OCI-LY3 (cell line): ENCODE results near the gene MAP3K5.

Source experiments
- H2AFZ ChIP-seq: fragments of 200-600, 300-600 bp; shearing (Covaris generic); 2 replicates; pipeline ENCODE4 v1.6.0; 2014; ENCODE audit warnings: antibody characterized with exemption, low read depth, low read length
- H3K27ac ChIP-seq: fragments of 200-600, 300-600 bp; sonication (generic); 2 replicates; pipeline ENCODE4 v1.5.1; 2014; ENCODE audit warnings: mild to moderate bottlenecking, low read length, moderate library complexity, mixed read lengths
- H3K27me3 ChIP-seq: fragments of 200-600, 300-600 bp; sonication (generic); 2 replicates; pipeline ENCODE4 v1.6.1; 2014; ENCODE audit warnings: low read depth, low read length, mixed read lengths
- H3K36me3 ChIP-seq: fragments of 200-600, 300-600 bp; sonication (generic); replicated peaks from 2 replicates; pipeline ENCODE3; 2014; ENCODE audit warnings: low read depth, low read length, mixed read lengths
- H3K4me1 ChIP-seq: fragments of 300-600, 200-600 bp; sonication (generic); 2 replicates; pipeline ENCODE4 v1.6.1; 2014; ENCODE audit warnings: low read length, mixed read lengths
- H3K4me2 ChIP-seq: fragments of 200-600, 300-600 bp; sonication (generic); 2 replicates; pipeline ENCODE4 v1.6.1; 2014; ENCODE audit warnings: low read length, mixed read lengths
- H3K4me3 ChIP-seq: fragments of 300-600, 200-600 bp; sonication (generic); 2 replicates; pipeline ENCODE4 v1.5.1; 2014; ENCODE audit warnings: antibody characterized with exemption, mild to moderate bottlenecking, low read length, moderate library complexity
- H3K79me2 ChIP-seq: fragments of 300-600, 200-600 bp; shearing (Covaris generic); 2 replicates; pipeline ENCODE4 v1.6.1; 2014; ENCODE audit warnings: mild to moderate bottlenecking, low read length, mixed read lengths
- H3K9ac ChIP-seq: fragments of 300-600, 200-600 bp; shearing (Covaris generic); 2 replicates; pipeline ENCODE4 v1.6.0; 2014; ENCODE audit warnings: mild to moderate bottlenecking, low read length, moderate library complexity
- H3K9me3 ChIP-seq: fragments of 200-600, 300-600 bp; shearing (Covaris generic); 2 replicates; pipeline ENCODE4 v1.6.1; 2014; ENCODE audit warnings: low read length, mixed read lengths; ENCODE audit not compliant: insufficient read depth
- H4K20me1 ChIP-seq: fragments of 200-600, 300-600 bp; sonication (generic); 2 replicates; pipeline ENCODE4 v1.6.1; 2016; ENCODE audit warnings: low read length, mixed read lengths; ENCODE audit not compliant: insufficient read depth
- EZH2phosphoT487 ChIP-seq: fragments of 200-600 bp; shearing (Covaris generic); IDR thresholded peaks from 2 replicates; pipeline ENCODE4 v1.6.1; 2018; ENCODE audit warnings: antibody characterized with exemption, mixed run types, low read depth
- TF ChIP-seq, protein P1 (sequence below): fragments of 200-600, 300-600 bp; sonication (generic); IDR thresholded peaks from 2 replicates; pipeline ENCODE4 v1.5.1; 2014; ENCODE audit warnings: antibody characterized with exemption, low read length, low read depth

Gene MAP3K5

DNA sequence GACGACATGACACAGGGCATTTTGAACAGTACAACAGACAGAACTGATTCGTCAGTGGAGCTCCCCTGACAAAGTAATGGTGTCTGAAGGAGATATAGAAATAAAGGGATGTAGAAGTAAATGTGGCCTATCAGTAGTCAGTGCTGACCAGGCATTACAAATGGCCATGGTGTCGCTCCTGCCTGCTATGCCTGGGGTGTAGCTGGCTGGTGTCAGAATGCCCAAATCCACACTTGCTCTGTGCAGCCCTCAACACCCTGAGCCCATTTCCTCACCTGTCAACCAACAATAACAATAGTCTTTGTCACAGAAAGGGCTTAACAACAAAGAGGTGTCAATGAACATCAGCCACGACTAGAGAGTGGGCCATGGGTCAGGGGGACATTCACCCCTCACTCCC, 53.2 kb downstream of the MAP3K5 start:
- Histone ChIP-seq H4K20me1 (no peaks in the 10 kb centered on the region), H3K9ac (no peak overlapping the region), H3K27me3 (no peaks in the 10 kb centered on the region), H2AFZ (no peak overlapping the region), H3K36me3 (no peaks in the 10 kb centered on the region), H3K9me3 (no peaks in the 10 kb centered on the region), H3K79me2 (no peaks in the 10 kb centered on the region), H3K27ac (no peak overlapping the region), H3K4me3 (no peak overlapping the region), H3K4me2 (no peak overlapping the region), H3K4me1 (no peaks in the 10 kb centered on the region)
- TF ChIP-seq EZH2phosphoT487 = no peak
- TF ChIP-seq, protein P1, sequence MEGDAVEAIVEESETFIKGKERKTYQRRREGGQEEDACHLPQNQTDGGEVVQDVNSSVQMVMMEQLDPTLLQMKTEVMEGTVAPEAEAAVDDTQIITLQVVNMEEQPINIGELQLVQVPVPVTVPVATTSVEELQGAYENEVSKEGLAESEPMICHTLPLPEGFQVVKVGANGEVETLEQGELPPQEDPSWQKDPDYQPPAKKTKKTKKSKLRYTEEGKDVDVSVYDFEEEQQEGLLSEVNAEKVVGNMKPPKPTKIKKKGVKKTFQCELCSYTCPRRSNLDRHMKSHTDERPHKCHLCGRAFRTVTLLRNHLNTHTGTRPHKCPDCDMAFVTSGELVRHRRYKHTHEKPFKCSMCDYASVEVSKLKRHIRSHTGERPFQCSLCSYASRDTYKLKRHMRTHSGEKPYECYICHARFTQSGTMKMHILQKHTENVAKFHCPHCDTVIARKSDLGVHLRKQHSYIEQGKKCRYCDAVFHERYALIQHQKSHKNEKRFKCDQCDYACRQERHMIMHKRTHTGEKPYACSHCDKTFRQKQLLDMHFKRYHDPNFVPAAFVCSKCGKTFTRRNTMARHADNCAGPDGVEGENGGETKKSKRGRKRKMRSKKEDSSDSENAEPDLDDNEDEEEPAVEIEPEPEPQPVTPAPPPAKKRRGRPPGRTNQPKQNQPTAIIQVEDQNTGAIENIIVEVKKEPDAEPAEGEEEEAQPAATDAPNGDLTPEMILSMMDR = no peak

DNA sequence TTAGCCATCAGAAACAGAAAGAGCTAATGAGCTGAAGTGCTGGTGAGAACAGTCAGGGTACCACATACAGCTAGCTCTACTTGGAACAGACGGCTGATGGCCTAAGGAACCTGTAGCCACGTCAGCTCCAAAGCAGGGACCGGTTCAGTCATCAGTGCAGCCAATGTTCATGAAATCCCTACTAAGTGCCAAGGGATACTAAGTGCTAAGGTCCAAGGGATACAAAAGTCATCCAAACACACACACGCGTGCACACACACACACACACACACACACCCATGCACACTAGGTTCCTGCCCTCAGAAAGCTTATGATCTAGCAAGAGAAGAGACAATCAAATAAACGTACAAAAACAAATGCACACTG, 53.6 kb downstream of the MAP3K5 start:
- TF ChIP-seq, protein P1 = no peak
- TF ChIP-seq EZH2phosphoT487 = no peak
- Histone ChIP-seq H2AFZ (no peak overlapping the region), H3K4me2 (no peak overlapping the region), H3K79me2 (no peaks in the 10 kb centered on the region), H3K27ac (no peak overlapping the region), H3K9ac (no peak overlapping the region), H3K27me3 (no peaks in the 10 kb centered on the region), H3K4me1 (no peaks in the 10 kb centered on the region), H3K4me3 (no peak overlapping the region), H3K9me3 (no peaks in the 10 kb centered on the region), H3K36me3 (no peaks in the 10 kb centered on the region), H4K20me1 (no peaks in the 10 kb centered on the region)

DNA sequence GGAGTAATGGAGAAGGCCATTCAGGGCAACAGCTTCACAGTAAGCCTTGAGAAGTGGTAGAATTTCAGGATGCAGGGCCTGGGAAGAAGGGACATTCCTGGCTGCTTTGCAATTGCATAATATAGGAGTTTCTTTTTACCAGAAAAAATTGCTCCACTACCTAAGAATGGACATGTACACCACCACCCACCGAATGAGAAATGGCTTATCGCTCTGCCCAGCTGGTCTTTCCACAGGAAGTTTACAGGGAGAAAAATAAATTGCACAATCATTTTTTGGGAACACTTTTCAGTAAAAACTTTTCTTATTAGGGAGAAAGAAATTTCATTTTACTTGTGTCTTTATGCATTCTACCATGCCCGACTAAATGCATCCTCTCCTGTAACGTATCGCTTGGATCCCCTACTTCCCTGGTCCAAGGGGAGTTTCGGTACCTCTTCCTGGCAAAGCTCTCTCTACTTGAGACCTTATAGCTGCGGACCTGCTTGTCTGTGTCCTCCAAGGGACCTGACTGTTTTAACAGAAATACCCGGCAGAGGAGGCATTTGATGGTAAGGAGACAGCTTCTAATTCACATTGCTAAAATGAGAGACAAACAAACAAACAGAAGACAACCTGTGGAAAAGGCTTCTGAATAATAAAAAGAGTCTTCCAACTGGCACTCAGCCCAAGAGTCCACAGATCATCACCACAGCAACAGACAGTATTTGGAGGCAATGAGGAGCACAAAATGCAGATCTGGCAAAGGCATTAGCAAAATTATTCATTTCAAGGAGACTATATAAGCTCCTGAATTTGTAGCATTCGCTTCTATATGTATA, 54.2 kb downstream of the MAP3K5 start:
- H3K79me2 ChIP-seq = no peaks in the 10 kb centered on the region
- no peaks in the 10 kb centered on the region for H3K36me3 ChIP-seq
- H3K4me1 ChIP-seq = no peaks in the 10 kb centered on the region
- H2AFZ ChIP-seq = no peak overlapping the region
- no peak for TF ChIP-seq EZH2phosphoT487
- TF ChIP-seq, protein P1 = no peak
- no peaks in the 10 kb centered on the region for H3K9me3 ChIP-seq
- no peak overlapping the region for H3K9ac ChIP-seq
- no peaks in the 10 kb centered on the region for H3K27me3 ChIP-seq
- H4K20me1 ChIP-seq = no peaks in the 10 kb centered on the region
- no peak overlapping the region for H3K27ac ChIP-seq
- no peak overlapping the region for H3K4me2 ChIP-seq
- no peak overlapping the region for H3K4me3 ChIP-seq

DNA sequence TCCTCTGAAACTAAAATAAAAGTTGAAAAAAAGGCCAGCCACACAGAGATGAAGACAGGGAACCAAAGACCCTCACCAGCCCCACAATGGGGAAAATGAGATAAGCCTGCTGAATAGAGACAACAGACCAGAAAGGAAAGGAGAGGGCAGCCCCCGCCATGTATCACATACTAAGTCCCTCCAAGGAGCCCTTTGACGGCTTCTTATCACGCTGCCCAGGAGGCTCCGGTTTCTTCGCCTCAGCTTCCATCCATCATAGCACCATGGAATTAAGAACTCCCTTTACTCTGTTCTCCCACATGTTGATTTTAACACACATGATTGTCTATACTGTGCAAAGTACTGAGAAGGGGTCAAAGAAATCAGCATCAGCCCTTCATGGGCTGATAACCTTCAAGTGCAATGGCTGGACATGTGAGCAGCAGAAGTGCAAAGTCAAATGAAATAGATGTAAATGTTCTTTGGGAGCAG, 54.9 kb downstream of the MAP3K5 start:
- no peaks in the 10 kb centered on the region for H3K9me3 ChIP-seq
- H3K9ac ChIP-seq = no peak overlapping the region
- H3K36me3 ChIP-seq = no peaks in the 10 kb centered on the region
- TF ChIP-seq, protein P1 = no peak
- TF ChIP-seq EZH2phosphoT487 = no peak
- H3K27me3 ChIP-seq = no peaks in the 10 kb centered on the region
- no peak overlapping the region for H3K27ac ChIP-seq
- no peak overlapping the region for H3K4me3 ChIP-seq
- no peak overlapping the region for H2AFZ ChIP-seq
- H3K79me2 ChIP-seq = no peaks in the 10 kb centered on the region
- H3K4me1 ChIP-seq = no peaks in the 10 kb centered on the region
- H4K20me1 ChIP-seq = no peaks in the 10 kb centered on the region
- H3K4me2 ChIP-seq = no peak overlapping the region
